Caki2 (cell line): ENCODE data around the gene MYH10. TPM values are rescaled to one million over a fixed set of nuclear protein-coding genes. Genes with fewer than 3 reads are reported as not detected.

Experiments used
- DNase-seq: peaks from one replicate; pipeline ENCODE4 v3.0.0-alpha.2; 2015; ENCODE audit warnings: low read depth
- in situ Hi-C: cut with HindIII; loops from 2 replicates; pipeline ENCODE4 v1.10.0; 2016; ENCODE audit warnings: low sequenced_read_pairs, low pct_unique_long_range_greater_than_20kb, mixed read lengths
- total RNA-seq: library from RNA; depleted of rRNA; stranded (reverse); fragments of >200 nt; shearing (Covaris generic); gene quantifications from 2 replicates; pipeline ENCODE4 v1.2.3, GENCODE V29; 2014; ENCODE audit warnings: low replicate concordance

MYH10 gene
- total RNA-seq, 1 experiment from 2014 or later, result 4.3 TPM

DNA sequence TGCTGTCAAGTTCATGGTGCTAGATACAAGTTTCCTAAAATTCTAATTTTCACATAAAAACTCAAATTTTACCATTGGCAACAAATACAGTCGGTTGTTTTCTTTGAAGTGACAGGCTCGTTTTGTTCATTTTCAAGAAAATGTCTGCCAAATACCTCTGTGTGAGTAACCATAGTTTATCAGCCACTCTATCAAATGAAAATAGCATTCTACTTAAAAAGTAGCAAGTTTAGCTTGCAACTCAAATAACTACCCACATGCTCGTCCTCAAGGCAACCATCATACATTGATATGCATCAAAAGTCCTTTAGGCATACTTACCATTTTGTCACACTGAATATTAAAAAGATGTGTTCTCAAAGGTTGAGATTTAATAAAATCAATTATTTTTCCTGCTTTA lies 11.7 kb downstream of the MYH10 start:
- no peak for DNase-seq
- in situ Hi-C loops, result no loop called here

DNA sequence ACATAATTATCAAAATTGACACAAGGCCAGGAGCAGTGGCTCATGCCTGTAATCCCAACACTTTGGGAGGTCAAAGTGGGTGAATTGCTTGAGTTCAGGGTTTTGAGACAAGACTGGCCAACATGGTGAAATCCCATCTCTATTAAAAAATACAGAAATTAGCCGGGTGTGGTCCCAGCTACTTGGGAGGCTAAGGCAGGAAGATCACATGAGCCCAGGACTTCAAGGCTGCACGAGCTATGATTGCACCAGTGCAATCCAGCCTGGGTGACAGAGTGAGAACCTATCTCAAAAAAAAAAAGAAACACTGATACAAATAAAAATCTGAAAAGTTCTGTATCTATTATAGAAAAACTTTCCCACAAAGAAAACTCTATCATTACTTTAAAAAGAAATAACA lies 15.5 kb downstream of the MYH10 start:
- in situ Hi-C loops, result no loop called here

DNA sequence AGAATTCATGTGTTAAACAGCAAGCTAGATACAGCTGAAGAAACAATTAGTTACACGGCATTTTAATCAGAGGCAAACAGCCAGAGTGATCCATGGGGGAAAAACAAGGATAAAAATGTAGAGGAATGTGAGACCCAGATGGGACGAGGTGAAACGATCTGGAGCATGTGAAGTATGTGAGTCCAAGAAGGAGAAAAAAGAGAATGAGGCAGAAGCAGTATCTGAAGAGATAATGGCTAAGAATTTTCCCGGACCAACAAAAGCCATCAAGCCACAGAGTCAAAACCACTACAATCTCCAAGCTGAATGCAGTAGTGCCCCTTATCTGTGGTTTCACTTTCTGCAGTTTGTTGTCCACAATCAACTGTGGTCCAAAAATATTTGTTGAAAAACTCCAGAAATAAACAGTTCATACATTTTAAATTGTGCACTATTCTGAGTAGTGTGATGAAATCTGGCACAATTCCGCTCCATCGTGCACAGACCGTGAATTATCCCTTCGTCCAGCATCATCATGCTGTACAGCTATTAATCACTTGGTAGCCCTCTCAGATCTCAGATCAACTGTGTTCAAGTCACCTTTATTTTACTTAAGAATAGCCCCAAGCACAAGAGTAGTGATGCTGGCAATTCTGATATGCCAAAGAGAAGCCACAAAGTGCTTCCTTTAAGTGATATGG lies 18.8 kb downstream of the MYH10 start:
- no peak for DNase-seq
- in situ Hi-C loops, result no loop called here

More for the DNA sequence above, 15.5 kb downstream of the MYH10 start:
- no peak for DNase-seq

DNA sequence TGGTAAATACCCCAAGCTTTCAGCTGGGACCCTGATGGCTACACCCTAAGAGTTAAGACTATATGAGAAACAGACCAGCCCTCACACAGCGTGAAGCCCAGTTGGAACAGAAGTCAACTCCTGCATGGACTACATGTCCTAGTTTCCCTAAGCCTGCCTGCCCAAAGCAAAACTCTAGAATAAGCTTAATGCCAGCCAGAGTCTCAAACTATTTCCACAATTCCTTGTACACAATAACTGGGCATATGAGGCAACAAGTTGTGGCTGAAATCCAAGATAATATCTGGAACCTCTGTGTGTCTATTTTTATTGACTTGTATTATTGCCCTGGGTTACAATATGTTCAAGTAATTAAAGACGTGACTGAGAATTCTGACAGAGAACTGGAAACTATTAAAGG lies 19.4 kb downstream of the MYH10 start:
- no peak for DNase-seq
- in situ Hi-C loops, result no loop called here

DNA sequence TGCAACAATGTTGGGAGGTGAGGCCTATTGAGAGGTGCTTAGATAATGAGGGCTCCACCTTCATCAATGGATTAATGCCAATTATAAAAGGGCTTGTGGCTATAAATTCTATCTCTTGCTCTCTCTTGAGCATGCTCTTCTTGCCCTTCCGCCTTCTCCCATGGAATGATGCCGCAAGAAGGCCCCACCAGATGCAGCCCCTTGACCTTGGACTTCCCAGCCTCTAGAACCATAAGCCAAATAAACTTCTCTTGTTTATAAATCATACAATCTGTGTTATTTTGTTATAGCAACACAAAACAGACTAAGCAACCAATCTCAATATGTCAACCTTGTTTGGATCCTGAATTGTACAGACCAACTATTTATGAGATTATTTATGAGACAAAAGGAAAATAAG lies 20.0 kb downstream of the MYH10 start:
- in situ Hi-C loops, result no loop called here
- no peak for DNase-seq

DNA sequence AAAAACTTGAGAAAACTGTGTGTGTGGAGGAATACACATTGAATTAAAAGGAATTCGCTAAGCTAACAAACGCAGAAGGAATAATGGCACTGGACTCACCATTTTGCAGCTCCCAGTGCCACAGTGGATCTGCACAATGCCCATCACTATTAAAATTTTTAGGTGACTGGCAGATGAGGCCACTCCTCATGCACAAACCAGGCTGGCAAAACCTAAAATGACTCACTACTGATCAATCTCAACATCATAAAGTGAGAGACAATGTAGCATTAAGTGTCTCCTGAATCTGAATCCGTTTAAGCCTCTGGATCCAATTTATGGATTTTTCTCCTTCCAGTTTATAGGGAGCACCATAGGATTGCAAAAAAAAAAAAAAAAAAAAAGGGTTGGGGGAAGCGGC lies 20.6 kb downstream of the MYH10 start:
- in situ Hi-C loops, result no loop called here
- DNase-seq, result no peak

DNA sequence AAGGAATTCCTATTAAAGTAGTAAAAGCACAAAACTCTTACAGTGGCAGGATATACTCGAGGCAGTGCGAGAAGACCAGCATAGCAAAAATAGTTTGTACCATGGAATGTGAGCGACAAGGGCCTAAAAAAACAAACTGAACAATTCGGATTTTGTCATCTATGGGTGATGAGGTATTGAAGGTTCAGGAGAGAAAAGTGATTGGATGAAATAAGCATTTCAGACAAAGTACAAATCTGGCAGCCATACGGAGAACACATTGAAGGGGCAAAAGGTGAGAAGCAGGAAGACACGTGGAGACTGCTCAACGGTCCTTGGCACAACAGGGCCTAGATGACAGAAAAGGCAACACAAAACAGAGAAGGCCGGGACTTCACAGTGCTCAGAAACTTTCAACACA lies 22.5 kb downstream of the MYH10 start:
- in situ Hi-C loops, result no loop called here
- DNase-seq, result no peak

DNA sequence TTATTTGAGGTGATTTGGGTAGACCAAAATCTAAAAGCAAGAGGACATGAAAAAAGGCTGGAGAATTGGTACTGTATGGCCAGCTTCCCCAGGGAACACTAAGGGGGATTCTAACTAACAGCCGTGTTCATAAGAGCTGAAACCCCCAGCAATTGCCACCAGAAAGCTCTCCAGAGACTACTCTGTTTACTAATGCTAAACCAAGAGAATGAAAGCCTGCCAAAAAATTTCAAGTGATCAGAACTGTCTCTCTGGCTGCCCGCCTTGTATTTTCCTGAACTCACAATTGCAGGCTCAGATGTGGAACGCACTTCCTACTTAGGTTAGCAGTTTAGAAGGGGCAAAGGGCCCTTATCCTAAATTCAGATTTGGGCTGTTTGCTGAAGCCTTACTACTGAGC lies 24.1 kb downstream of the MYH10 start:
- in situ Hi-C loops, result no loop called here
- no peak for DNase-seq

DNA sequence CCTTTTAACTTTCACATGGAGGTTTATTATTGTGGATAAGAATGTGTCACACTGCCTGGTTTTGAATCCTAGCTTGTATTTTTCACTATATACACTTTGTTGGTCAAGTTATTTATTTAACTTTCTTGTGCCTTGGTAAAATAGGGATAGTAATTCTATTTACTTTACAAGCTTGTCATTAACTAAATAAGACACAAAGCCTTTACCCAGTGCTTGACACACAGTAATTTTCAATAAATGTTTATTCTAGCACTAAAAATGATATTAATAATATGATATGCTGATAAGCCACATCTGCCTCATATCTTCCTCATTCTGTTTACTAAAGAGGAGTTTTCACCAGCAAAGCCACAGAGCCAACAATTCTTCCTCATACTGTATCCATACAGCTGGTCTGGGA lies 27.8 kb downstream of the MYH10 start:
- in situ Hi-C loops, result no loop called here

DNA sequence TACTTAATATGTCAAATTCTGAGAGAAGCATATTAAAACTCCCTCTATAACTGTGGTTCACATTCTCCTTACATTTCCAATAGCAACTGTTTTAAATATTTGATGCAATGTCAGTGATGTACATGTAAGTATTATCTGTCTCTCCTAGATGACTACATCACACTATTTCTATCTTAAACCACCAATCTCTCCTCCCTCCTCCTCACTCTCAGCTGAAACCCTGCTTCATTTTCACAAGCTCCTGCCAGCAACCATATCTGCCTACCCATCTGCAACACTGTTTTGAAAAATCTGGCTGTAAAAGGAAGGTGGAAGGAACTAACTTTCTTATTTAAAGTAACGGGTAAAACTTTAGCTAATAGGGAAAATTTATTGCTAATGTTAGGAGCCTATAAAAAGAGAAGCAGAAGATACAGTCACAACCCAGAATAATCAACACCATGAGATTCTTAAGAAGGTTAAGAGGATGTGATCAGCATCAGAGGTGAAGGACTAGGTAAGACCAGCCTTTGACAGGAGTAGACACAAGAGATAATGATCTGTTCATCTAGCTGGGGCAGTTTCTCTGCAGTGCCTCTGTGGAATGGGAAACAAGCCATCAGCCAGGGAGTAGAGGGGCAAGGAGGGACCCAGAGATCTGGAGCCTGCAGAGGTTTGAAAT lies 31.0 kb downstream of the MYH10 start:
- in situ Hi-C loops, result no loop called here

More for the DNA sequence above, 27.8 kb downstream of the MYH10 start:
- DNase-seq, result no peak

DNA sequence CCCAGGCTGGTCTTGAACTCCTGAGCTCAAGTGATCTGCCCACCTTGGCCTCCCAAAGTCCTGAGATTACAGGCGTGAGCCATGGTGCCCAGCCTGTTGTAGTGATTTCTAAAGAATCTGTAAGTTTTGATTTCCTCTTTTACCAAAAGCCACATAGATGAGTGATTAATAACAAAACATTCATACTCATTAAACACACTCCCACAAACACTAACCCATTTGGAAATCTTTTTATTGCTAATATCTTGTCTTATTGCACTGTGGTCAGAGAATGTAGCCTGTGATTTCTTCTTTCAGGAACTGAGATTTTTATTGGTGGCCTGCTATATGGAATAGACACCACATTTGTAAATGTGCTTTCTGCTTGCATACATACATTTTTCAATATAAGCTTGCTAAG lies 31.6 kb downstream of the MYH10 start:
- in situ Hi-C loops, result no loop called here
- DNase-seq, result no peak

More for the DNA sequence above, 31.0 kb downstream of the MYH10 start:
- no peak for DNase-seq

DNA sequence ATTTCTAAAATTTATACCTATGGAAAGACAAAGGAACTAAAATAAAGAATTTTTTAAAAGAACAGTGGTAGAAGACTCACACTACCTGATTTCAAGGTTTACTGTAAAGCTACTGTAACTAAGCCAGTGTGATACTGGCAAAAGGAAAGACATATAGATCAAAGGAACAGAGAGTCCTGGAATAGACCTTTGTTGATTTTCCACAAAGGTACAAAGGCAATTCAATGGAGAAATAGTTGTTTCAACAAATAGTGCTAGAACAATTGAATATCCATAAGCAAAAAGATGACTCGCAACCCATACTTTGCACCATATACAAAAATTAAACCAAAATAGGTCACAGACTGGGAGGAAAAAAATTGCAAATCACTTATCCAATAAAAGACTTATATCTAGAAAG lies 36.7 kb downstream of the MYH10 start:
- in situ Hi-C loops, result no loop called here
- no peak for DNase-seq

DNA sequence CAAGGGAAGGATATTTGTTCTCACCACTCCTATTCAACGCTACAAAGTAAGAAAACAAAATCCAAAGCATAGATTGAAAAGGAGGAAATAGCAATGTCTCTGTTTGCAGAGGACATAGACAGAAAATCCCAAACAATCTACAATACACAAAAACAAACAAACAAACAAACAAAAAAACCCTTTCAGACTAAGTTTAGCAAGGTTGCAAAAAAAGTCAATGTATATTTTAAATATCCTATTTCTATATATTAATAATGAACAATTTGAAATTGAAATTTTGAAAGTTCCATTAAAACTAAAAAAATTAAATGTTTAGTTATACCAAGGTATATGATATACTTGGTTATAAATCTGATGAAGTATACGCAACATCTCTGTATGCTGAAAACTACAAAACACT lies 37.2 kb downstream of the MYH10 start:
- DNase-seq, result no peak
- in situ Hi-C loops, result no loop called here

DNA sequence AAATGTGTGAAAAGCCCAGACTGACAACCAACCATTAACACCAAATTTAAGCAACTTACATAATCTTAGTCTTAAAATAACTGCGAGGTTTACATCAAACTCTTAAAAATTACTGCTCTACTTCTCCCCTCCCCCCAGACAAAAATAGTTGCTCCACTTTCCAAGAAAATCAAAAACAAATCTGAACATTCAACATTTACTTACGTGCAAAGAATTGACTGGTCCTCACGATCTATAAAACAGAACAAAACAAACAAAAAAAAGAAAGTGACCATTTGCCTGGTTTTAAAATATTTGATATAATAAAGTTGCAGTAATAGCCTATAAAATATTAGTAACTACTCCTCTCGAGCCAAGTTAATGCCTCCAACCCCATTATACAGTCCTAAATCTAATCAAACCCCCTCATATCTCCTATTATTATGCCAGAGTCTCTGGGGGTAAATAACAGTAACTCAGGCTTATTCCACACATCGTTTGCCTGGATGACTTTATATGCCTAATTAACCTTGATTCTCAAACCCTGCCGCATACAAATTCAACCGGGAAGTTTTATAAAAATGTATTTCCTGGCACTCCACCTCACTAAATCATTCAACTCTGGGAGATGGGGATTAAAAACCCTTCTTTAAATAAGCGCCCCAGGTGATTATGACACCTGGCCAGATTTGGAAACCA lies 41.5 kb downstream of the MYH10 start:
- in situ Hi-C loops, result no loop called here
- DNase-seq, result no peak

DNA sequence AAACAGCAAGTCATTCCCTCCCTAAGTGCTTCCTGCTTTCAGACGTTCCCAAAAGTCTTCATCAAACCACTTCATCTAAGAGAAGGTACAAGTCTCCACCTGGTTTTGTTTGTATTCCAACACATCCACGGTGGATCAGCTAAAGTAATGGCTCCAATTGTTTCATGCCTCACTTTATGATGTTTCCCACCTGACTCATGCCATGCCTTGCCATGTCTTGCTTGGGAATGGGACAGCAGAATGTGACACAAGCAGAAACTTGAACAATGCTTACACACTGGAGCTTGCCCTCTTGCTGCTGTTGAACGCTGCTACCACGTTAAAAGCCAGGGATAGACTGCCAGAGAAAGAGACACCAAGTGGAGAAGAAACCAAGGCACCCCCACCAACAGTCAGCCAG lies 43.8 kb downstream of the MYH10 start:
- no peak for DNase-seq
- in situ Hi-C loops, result no loop called here

DNA sequence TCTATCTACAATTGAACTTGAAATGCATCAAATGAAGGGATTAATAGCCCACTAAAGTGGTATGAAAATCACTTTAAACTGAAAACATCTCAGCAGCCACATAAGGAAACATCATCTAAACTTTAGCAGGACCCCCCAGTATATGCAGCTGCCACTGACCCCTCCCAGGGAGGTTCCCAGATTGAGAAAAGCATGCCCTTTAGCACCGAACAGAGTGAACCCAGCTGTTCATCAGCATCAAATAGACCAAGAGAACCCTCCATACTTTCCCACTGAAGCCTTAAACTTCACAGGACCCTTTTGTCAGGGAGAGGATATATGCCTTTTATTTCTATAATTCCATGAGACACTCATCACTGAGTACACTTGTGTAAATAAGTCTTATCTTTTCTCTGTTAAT lies 44.6 kb downstream of the MYH10 start:
- in situ Hi-C loops, result no loop called here
- DNase-seq, result no peak

DNA sequence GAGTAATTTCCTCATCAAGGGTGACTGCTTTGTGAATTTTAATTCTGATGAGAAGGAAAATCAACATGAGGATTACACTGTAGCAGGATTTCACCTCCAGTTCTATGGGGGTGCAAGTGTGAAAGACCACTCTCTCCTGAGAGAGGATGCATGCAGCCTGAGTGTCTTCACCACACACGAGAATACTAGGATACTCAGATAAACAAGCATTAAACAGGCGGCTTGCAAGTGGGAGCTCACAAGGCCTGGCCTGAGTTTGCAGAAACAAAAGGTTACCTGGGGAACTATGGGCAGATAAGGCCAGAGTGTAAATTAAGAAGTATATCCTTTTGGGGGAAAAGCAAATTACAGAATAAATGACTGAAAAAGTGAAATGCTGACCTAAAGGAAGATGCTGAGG lies 46.6 kb downstream of the MYH10 start:
- no peak for DNase-seq
- in situ Hi-C loops, result no loop called here

DNA sequence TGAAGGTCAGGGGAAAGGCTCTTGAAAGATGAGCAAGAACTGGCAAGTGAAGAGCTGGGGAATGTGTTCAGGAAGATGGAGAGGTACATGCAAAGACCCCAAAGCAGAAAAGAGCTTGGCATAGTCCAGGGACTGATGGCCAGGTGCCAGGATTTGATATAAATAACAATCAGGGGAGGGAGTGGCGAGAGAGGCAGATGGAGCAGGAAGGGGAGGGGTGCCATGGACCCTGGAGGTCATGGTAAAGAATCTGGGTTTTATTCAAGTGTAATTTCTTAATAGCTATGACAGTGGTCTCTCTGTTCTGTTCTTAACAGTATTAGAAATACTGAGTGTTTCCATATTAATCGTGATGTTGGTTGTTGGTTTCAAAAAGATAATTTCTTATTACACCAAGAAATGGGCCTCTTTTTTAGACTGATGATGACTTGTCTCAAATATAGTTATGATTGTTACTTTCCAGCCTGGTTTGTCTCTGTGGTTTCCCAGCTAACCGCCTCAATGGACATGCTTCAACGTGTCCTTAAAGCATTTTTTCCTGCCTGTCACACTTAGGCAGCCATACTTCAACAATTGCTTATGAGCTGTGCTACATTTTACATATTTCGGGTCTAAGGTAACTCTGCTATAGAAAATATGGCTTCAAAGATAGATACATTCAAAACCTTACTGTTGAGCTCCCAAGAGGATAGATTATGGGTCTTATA lies 49.4 kb downstream of the MYH10 start:
- in situ Hi-C loops, result no loop called here
- DNase-seq, result no peak

DNA sequence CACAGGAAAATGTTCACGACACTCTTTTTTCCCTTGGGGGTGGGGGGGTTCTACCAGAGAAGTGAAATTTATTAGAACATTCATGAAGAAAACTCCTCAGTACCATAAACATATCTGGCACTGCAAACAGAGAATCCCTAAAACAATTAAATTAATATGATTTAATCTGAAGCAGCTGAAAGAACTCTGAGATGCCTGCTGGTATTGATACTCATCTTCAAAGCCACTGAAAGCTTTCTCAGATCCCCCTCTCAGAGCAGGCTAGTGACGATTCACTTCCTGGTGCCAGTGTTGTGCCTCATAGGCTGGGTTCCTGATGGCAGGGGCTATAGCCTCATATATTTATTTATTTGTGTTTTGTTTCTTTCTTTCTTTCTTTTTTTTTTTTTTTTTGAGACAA lies 52.7 kb downstream of the MYH10 start:
- in situ Hi-C loops, result no loop called here
- no peak for DNase-seq
